BJ (cell line): ENCODE results near the gene FECH. TPM values are rescaled to one million over a fixed set of nuclear protein-coding genes. Genes with fewer than 3 reads are reported as not detected.
"Not testable (repeated sequence)": the region's sequence is repeated elsewhere in the genome, so short reads cannot be mapped to it uniquely, and the experiment has no call there.

Experiments used
- CTCF ChIA-PET: fragments of 350-600 bp; formaldehyde crosslinking; extraction: SDS; loops from one replicate; lab custom pipeline; 2021; ENCODE audit warnings: antibody characterized with exemption, inconsistent platforms; lab: Yijun Ruan, JAX
- POLR2A ChIA-PET: fragments of 300-600 bp; sonication (Branson Sonifier 250); formaldehyde crosslinking; extraction: SDS; loops from one replicate; lab custom pipeline; 2021; ENCODE audit warnings: antibody characterized with exemption; lab: Charles Lee
- DNase-seq: peaks from one replicate; pipeline ENCODE4 v3.0.0-alpha.2; 2011; ENCODE audit warnings: low read depth
- H3K27me3 ChIP-seq: 2 replicates; pipeline ENCODE4 v1.6.0; 2011; ENCODE audit warnings: low read length; ENCODE audit not compliant: control insufficient read depth, insufficient read depth
- H3K36me3 ChIP-seq: 2 replicates; pipeline ENCODE4 v1.5.1; 2011; ENCODE audit warnings: low read length; ENCODE audit not compliant: control insufficient read depth, insufficient read depth
- H3K4me3 ChIP-seq: 2 replicates; pipeline ENCODE4 v1.5.1; 2011; ENCODE audit warnings: low read depth, mild to moderate bottlenecking, control low read depth, low read length
- polyA plus RNA-seq: library from polyadenylated mRNA; depleted of rRNA; stranded (reverse); fragments of >200 nt; gene quantifications from 2 replicates; pipeline ENCODE4 v1.2.3, GENCODE V29; 2011
- TF ChIP-seq, protein P1 (sequence below): IDR thresholded peaks from 2 replicates; pipeline ENCODE4 v1.5.1; 2011; ENCODE audit warnings: low read depth, mild to moderate bottlenecking, control low read depth, inconsistent platforms, low read length, moderate library complexity; ENCODE audit not compliant: insufficient read depth

Gene FECH
- polyA plus RNA-seq, 1 experiment = 63.4 TPM

DNA sequence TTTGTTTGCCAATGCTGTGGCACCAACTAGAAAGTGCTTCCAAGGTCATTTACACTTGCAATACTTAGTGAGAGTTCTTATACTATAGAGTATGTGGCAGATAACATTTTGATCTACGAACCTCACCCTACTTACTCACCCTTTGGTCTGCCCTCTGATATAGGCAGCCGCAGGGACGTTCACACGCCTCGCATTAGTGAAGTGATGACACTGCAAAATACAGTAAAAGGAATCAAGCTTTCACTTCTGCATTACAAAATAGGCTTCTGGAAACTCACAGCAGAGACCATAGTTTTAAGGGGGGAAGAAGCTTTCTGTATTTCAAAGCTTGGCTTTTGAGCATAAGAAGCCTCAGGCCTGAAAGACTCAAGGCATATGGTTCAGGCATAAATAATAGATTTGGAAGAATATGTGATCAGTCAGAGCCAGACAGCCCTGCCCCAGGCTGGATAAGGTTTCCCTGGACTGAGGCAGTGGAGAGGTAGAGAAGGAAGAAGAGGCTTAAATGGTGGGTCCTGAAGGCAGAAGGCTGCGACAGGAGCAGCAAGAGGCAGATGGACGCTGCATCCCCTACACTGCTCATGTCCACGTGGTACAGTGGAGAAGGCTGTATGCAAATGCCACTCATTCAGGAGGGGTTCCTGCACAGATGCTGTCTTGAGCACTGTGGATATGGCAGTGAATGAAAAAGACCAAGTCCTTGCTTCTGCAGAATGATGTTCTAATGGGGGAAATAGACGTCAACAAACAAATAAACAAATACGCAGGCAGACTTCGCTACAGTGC lies 63.1 kb downstream of the FECH start:
- CTCF ChIA-PET = no interaction called here
- DNase-seq = no peak
- Histone ChIP-seq H3K4me3 (no peak overlapping the region), H3K36me3 (no peaks in the 10 kb centered on the region), H3K27me3 (peaks cover 1% of the 10 kb centered on the region; the same call in 1 of the 2 replicates)
- POLR2A ChIA-PET = no interaction called here
- TF ChIP-seq, protein P1, sequence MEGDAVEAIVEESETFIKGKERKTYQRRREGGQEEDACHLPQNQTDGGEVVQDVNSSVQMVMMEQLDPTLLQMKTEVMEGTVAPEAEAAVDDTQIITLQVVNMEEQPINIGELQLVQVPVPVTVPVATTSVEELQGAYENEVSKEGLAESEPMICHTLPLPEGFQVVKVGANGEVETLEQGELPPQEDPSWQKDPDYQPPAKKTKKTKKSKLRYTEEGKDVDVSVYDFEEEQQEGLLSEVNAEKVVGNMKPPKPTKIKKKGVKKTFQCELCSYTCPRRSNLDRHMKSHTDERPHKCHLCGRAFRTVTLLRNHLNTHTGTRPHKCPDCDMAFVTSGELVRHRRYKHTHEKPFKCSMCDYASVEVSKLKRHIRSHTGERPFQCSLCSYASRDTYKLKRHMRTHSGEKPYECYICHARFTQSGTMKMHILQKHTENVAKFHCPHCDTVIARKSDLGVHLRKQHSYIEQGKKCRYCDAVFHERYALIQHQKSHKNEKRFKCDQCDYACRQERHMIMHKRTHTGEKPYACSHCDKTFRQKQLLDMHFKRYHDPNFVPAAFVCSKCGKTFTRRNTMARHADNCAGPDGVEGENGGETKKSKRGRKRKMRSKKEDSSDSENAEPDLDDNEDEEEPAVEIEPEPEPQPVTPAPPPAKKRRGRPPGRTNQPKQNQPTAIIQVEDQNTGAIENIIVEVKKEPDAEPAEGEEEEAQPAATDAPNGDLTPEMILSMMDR = no peak

DNA sequence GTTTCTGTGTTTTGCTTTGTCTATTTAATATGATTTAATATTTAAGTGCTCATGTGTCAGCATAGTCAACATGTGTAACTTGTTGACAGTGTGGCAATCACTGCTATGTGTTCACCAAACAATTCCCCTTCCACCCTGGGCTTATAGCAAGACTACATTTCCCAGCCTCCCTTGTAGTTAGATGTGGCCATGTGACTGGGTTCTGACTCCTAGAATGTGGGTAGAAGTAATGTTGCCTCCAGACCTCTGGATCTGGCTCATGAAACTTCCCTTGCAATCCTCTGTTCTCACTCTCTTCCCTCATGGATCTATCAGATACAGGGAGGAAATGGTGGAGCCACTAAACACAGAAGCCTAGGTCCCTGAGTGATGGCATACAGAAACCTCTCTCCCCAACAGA lies 64.2 kb downstream of the FECH start:
- CTCF ChIA-PET, POLR2A ChIA-PET: not testable (repeated sequence)

DNA sequence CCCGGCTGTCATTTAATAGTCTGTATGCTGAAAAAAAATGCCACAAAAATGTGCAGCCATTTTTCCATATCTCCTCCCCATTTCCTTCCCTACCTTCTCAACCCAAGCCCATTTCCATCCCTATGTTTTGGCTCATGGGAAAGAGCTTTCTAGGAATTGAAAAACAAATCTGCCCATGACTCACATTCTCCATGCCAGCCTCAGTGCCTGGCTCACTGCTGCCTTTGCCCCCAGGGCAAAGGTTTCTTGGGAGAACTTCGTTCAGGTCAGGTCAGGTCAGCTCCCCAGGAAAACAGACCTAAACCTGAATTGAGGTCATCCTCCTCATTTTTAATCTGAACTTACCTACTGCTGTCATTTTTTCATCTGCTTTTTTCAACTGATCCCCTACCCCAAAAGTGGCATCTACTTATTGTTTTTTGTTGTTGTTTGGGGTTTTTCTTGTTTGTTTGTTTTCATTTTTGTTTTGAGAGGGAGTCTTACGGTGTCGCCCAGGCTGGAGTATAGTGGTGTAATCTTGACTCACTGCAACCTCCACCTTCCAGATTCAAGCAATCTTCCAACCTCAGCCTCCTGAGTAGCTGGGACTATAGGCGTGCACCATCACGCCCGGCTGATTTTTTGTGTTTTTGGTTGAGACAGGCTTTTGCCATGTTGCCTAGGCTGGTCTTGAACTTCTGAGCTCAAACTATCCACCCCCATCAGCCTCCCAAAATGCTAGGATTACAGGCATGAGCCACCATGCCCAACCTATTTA lies 66.7 kb downstream of the FECH start:
- Histone ChIP-seq H3K4me3 (no peak overlapping the region), H3K36me3 (no peaks in the 10 kb centered on the region), H3K27me3 (no peaks in the 10 kb centered on the region)
- ChIA-PET CTCF (interaction anchor here (0.9 kb wide), 1 partner anchor 24 kb away, joined by 3 read pairs; no protein-coding TSS in a partner anchor), POLR2A (no interaction called here)
- TF ChIP-seq, protein P1 = no peak
- no peak for DNase-seq

More for the DNA sequence above, 64.2 kb downstream of the FECH start:
- DNase-seq, H3K36me3 ChIP-seq, H3K4me3 ChIP-seq, H3K27me3 ChIP-seq: not testable (repeated sequence)

DNA sequence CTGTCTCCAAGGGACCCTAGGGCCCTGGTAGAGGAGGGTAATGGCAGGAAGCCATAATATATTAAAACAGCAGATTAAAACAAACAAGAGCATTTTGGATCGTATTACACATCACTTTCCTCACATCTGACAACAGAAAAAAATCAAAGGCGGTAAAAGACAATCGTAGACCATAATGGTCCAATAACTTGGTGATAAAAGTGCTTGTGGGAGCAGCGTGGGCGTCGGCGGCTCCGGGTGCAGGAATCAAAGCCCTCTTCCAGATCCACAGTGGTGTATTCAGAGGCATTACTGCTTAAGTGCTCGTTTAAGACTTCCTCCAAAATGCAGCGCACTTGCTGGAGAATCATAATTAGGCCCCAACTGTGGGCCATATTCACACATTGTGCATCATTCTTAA lies 68.0 kb downstream of the FECH start:
- no peak overlapping the region for H3K4me3 ChIP-seq
- no peaks in the 10 kb centered on the region for H3K36me3 ChIP-seq
- no peaks in the 10 kb centered on the region for H3K27me3 ChIP-seq
- TF ChIP-seq, protein P1 = no peak
- DNase-seq = no peak
- ChIA-PET CTCF (no interaction called here), POLR2A (no interaction called here)

DNA sequence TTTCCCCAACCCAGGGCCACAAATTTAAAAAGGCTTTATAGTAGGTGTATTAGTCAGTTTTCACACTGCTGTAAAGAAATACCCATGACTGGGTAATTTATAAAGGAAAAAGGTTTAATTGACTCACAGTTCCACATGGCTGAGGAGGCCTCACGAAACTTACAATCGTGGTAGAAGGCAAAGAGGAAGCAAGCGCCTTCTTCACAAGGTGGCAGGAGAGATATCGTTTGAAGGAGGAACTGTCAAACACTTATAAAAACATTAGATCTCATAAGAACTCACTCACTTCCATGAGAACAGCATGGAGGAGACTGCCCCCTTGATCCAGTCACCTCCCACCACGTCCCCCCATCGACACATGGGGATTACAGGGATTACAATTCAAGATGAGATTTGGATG lies 70.4 kb downstream of the FECH start:
- no peaks in the 10 kb centered on the region for H3K27me3 ChIP-seq
- ChIA-PET POLR2A (interaction anchor here (0.7 kb wide), 1 partner anchor 772 kb away, joined by 3 read pairs; no protein-coding TSS in a partner anchor), CTCF (no interaction called here)
- H3K4me3 ChIP-seq = no peak overlapping the region
- TF ChIP-seq, protein P1 = no peak
- no peak for DNase-seq
- no peaks in the 10 kb centered on the region for H3K36me3 ChIP-seq
